Vagina (tissue), 2 donors: ENCODE data around the gene CTSE. TPM values are rescaled to one million over a fixed set of nuclear protein-coding genes. Genes with fewer than 3 reads are reported as not detected.
A peak's percentile ranks its signal among the peaks of the same experiment; 100 is the strongest.
"Not testable (repeated sequence)": the region's sequence is repeated elsewhere in the genome, so short reads cannot be mapped to it uniquely, and the experiment has no call there.

Experiments used
- DNase-seq, 2 donors: peaks; one replicate each; pipeline ENCODE4 v3.0.0-alpha.2; 2017; ENCODE audit errors: extremely low spot score in 2 of 2
- H3K27ac ChIP-seq: fragments of 200-600 bp; sonication (generic); one replicate; pipeline ENCODE4 v1.5.1; 2019
- H3K27me3 ChIP-seq: fragments of 200-600 bp; sonication (generic); one replicate; pipeline ENCODE4 v1.5.1; 2019
- H3K36me3 ChIP-seq, 2 donors: fragments of 200-600 bp; sonication (generic); one replicate each; pipeline ENCODE4 v1.5.1; 2017 to 2019
- H3K4me1 ChIP-seq: fragments of 200-600 bp; sonication (generic); one replicate; pipeline ENCODE4 v1.5.1; 2019
- H3K4me3 ChIP-seq, 2 donors: fragments of 200-600 bp; sonication (generic); 1 replicate in 1 of 2; 2 replicates in 1 of 2; pipeline ENCODE4 v1.5.1; 2016 to 2019
- H3K9me3 ChIP-seq: fragments of 200-600 bp; sonication (generic); one replicate; pipeline ENCODE4 v1.5.1; 2019
- CTCF ChIP-seq, 3 experiments: fragments of 450-650 bp in 2 of 3; fragments of 200-600 bp in 1 of 3; sonication (generic) in 1 of 3; IDR thresholded peaks; one replicate each; pipeline ENCODE4 v1.5.1; 2017 to 2019; ENCODE audit warnings: antibody characterized with exemption in 3 of 3, mild to moderate bottlenecking in 2 of 3, moderate library complexity in 2 of 3
- POLR2A ChIP-seq, 2 donors: fragments of 450-650 bp; IDR thresholded peaks; one replicate each; pipeline ENCODE4 v1.6.1; 2017; ENCODE audit warnings: antibody characterized with exemption in 2 of 2, mild to moderate bottlenecking in 2 of 2, moderate library complexity in 2 of 2
- POLR2AphosphoS5 ChIP-seq, 2 donors: sonication (generic); formaldehyde crosslinking; IDR thresholded peaks; one replicate each; pipeline ENCODE4 v1.9.0; 2017; ENCODE audit warnings: antibody characterized with exemption in 2 of 2, mild to moderate bottlenecking in 2 of 2, low read depth in 1 of 2; ENCODE audit not compliant: insufficient read depth in 1 of 2
- intact Hi-C: fragments of 100-400 bp; cut with DNase I; formaldehyde crosslinking; loops from one replicate; pipeline ENCODE4 v1.15.1; 2023
- total RNA-seq: library from RNA; depleted of rRNA; stranded (reverse); fragments of >200 nt; gene quantifications from one replicate; pipeline ENCODE4 v1.2.3, GENCODE V29; 2016

CTSE gene
- total RNA-seq, 1 donor from 2014 or later: not detected

- Histone ChIP-seq H3K9me3 (no peaks in the 10 kb centered on the region), H3K36me3 (no peaks in the 10 kb centered on the region), H3K4me3 (no peak overlapping the region), H3K27me3 (no peaks in the 10 kb centered on the region), H3K4me1 (no peaks in the 10 kb centered on the region), H3K27ac (no peak overlapping the region)
- DNase-seq: peak in 1 of 2 donors; percentile 18
- TF ChIP-seq POLR2A (IDR thresholded peaks at IDR 0.05) (no peak), CTCF (IDR thresholded peaks at IDR 0.05) (no peak), POLR2AphosphoS5 (IDR thresholded peaks at IDR 0.05; ENCODE audit: insufficient read depth in 1 of 2, low read depth in 1 of 2) (no peak)
- intact Hi-C loops: no loop called here
Measured at GRCh38 chr1:206066479-206067171, 42.9 kb upstream of the CTSE start.

GRCh38 chr1:206065547-206066145 lies 42.0 kb upstream of the CTSE start:
- intact Hi-C loops: no loop called here
- Histone ChIP-seq H3K27me3 (no peaks in the 10 kb centered on the region), H3K36me3 (no peaks in the 10 kb centered on the region), H3K4me3 (no peak overlapping the region), H3K9me3 (no peaks in the 10 kb centered on the region), H3K27ac (no peak overlapping the region), H3K4me1 (no peaks in the 10 kb centered on the region)
- DNase-seq: peak in 1 of 2 donors; percentile 52
- TF ChIP-seq POLR2AphosphoS5 (IDR thresholded peaks at IDR 0.05; ENCODE audit: insufficient read depth in 1 of 2, low read depth in 1 of 2): no peak
- no peak for TF ChIP-seq POLR2A (IDR thresholded peaks at IDR 0.05)
- TF ChIP-seq CTCF (IDR thresholded peaks at IDR 0.05): no peak

GRCh38 chr1:206064501-206064900 lies 40.8 kb upstream of the CTSE start:
- H3K27ac ChIP-seq, intact Hi-C loops, H3K27me3 ChIP-seq, H3K9me3 ChIP-seq, H3K4me3 ChIP-seq, H3K36me3 ChIP-seq, H3K4me1 ChIP-seq, DNase-seq: not testable (repeated sequence)

- H3K4me1 ChIP-seq, DNase-seq, H3K27me3 ChIP-seq, H3K36me3 ChIP-seq, H3K9me3 ChIP-seq, intact Hi-C loops, H3K4me3 ChIP-seq, H3K27ac ChIP-seq: not testable (repeated sequence)
Measured at GRCh38 chr1:206064001-206064400, 40.3 kb upstream of the CTSE start.

GRCh38 chr1:206062464-206062863 lies 38.8 kb upstream of the CTSE start:
- no peak overlapping the region for H3K4me3 ChIP-seq
- no peak for TF ChIP-seq POLR2A (IDR thresholded peaks at IDR 0.05)
- no peak for TF ChIP-seq CTCF (IDR thresholded peaks at IDR 0.05)
- TF ChIP-seq POLR2AphosphoS5 (IDR thresholded peaks at IDR 0.05; ENCODE audit: insufficient read depth in 1 of 2, low read depth in 1 of 2): no peak
- intact Hi-C loops: no loop called here
- H3K4me1 ChIP-seq: no peaks in the 10 kb centered on the region
- DNase-seq: no peak
- H3K36me3 ChIP-seq: no peaks in the 10 kb centered on the region
- no peaks in the 10 kb centered on the region for H3K9me3 ChIP-seq
- no peaks in the 10 kb centered on the region for H3K27me3 ChIP-seq
- no peak overlapping the region for H3K27ac ChIP-seq

- H3K4me3 ChIP-seq: no peak overlapping the region
- intact Hi-C loops: no loop called here
Measured at GRCh38 chr1:206060844-206061243, 37.1 kb upstream of the CTSE start.

More at GRCh38 chr1:206060844-206061243, 37.1 kb upstream of the CTSE start:
- Histone ChIP-seq H3K27ac (no peak overlapping the region), H3K4me1 (no peaks in the 10 kb centered on the region), H3K36me3 (no peaks in the 10 kb centered on the region), H3K9me3 (no peaks in the 10 kb centered on the region), H3K27me3 (no peaks in the 10 kb centered on the region)
- DNase-seq: no peak
- TF ChIP-seq POLR2AphosphoS5 (IDR thresholded peaks at IDR 0.05; ENCODE audit: insufficient read depth in 1 of 2, low read depth in 1 of 2) (no peak), CTCF (IDR thresholded peaks at IDR 0.05) (no peak), POLR2A (IDR thresholded peaks at IDR 0.05) (no peak)
